Activated T-cell treated with anti-CD3 and anti-CD28 coated beads for 4 hours (primary cell): ENCODE measurements around the gene C1QB.

Experiments used
- DNase-seq: peaks from one replicate; pipeline ENCODE4 v3.0.0-alpha.2; 2020

The C1QB gene

DNA sequence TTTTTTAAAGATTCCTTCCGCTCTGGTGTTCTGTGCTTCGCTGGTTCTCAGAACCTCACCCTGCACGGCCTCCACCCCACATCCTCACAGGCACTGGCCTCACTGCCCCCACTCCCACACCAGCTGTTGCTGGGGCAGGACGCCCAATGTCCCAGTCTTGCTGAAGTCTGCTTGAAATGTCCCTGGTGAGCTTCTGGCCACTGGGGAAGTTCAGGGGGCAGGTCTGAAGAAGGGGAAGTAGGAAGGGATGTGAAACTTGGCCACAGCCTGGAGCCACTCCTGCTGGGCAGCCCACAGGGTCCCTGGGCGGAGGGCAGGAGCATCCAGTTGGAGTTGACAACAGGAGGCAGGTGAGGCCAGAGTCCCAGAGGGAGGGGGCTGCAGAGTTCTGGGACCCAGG is 16.7 kb upstream of the C1QB start, which contains the start of gene C1QA:
C1QA (plus strand) TSS at position 276 of the 400 bp plus-strand sequence. CDS start 989 bp downstream, outside the sequence.
- no peak for DNase-seq

- DNase-seq = no peak
Measured at GRCh38 chr1:22636927-22637326, 16.1 kb upstream of the C1QB start.

DNA sequence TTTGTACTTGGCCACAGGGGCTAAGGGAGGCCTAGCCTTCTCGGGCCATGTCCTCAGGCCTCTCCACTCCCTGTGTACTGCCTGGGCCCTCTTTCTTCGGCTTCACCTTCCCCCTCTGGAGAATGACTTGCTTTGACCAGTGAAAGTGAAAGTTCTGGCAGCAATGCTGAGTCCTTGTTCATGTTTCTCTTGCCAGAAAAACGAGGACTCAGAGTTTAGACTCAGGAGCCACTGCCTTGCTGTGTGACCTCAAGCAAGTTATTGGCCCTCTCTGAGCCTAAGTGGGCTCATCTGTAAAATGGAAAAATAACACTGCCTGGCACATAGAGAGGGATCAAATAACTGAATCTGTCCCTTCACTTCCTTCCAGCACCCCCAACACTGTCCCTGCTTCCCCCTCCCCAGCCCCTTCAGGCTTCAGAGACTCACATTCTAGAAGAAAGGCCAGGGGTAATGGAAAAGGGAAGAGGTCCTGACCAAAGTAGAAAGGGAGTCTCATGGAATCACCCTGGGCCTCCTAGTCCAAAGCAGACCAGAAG is 15.1 kb upstream of the C1QB start:
- DNase-seq = no peak

DNA sequence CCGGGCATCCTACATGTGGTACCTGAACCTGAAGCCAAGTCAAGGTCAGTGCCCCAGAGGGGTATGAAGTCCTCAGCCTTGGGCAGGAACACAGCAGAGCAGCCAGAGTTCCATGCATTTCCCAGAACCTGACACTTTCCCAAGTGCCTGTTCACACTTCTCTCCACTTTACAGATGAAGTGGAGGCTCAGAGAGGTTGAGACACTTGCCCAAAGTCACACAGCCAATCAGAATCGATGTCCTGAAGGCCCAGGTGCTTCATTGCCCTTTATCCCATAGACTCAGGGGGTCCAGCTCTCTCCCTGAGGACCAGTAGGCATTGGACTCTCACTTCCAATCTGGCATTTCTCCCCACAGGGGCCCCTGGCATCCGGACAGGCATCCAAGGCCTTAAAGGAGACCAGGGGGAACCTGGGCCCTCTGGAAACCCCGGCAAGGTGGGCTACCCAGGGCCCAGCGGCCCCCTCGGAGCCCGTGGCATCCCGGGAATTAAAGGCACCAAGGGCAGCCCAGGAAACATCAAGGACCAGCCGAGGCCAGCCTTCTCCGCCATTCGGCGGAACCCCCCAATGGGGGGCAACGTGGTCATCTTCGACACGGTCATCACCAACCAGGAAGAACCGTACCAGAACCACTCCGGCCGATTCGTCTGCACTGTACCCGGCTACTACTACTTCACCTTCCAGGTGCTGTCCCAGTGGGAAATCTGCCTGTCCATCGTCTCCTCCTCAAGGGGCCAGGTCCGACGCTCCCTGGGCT is 14.4 kb upstream of the C1QB start:
- no peak for DNase-seq

DNA sequence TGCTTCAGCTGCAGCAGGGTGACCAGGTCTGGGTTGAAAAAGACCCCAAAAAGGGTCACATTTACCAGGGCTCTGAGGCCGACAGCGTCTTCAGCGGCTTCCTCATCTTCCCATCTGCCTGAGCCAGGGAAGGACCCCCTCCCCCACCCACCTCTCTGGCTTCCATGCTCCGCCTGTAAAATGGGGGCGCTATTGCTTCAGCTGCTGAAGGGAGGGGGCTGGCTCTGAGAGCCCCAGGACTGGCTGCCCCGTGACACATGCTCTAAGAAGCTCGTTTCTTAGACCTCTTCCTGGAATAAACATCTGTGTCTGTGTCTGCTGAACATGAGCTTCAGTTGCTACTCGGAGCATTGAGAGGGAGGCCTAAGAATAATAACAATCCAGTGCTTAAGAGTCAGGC is 13.8 kb upstream of the C1QB start:
- DNase-seq = no peak

DNA sequence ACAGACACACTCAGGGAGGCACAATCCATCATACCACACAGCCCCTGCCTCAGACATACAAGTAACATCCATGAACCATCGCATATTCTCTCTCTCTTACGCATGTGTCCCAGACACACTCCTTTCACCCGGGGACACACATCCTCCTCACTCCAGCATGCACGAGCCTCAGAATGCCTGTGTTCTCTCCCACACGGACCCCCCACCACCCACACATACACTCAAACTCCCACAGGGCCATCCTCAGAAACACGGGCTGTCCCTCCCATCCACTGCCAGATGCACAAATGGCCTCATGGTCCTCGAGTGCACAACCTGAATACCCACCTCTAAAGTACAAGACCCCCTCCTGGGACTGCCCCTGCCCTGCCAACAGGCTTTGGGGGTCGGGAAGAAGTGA is 11.8 kb upstream of the C1QB start:
- no peak for DNase-seq

DNA sequence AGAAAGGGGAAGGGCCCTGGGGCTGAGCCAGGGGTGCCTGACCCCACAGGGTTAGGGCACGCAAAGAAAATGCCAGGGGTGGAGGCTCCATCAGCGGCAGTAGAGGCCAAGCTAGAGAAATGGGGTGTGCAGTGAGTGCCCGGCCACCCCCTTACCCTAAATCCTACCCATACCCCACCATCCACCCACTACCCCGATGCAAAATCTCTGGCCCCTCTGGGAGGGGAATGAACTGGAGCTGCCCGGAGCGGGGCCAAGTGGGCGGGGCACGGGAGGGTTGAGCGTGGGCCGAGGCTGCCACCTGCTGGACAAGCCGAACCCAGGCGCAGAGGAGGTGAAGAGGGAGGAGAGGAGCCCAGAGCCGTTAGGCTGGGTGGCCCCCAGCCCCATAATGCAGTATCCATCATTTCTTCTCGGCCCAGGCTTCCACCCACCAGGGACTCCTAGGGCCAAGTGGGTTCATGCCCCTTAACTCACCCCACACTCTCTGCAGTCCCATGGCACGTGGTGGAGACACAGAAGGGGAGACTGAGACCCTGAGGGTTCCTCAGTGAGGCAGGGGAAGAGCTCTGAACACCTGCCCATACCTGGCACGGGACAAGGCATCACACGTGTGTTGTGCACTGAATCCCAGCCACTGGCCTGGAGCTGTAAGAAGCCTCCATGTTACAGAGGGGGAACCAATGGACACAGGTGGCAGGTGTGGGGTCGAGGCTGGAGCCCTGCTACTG is 11.0 kb upstream of the C1QB start:
- peak; percentile 62 for DNase-seq

DNA sequence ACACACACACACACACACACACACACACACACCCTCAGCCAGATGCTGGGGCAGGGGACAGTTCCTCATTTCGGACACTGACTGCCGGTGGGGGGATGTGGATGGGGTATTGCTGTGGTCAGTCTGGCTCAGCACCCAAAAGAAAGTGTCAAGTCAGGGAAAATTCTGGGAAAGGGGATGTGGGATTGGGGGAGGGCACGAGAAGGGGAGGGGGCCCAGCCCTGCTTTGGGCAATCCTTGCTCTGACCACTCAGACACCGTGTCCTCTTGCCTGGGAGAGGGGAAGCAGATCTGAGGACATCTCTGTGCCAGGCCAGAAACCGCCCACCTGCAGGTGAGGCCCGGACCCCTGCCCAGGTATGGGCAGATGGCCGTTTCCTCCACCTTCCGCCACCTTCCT is 9.7 kb upstream of the C1QB start, which contains the start of gene C1QC:
C1QC (plus strand) TSS at position 253 of the 400 bp plus-strand sequence. CDS start 391 bp downstream, outside the sequence.
- DNase-seq = no peak

GRCh38 chr1:22643928-22644327 is 9.1 kb upstream of the C1QB start:
- no peak for DNase-seq

DNA sequence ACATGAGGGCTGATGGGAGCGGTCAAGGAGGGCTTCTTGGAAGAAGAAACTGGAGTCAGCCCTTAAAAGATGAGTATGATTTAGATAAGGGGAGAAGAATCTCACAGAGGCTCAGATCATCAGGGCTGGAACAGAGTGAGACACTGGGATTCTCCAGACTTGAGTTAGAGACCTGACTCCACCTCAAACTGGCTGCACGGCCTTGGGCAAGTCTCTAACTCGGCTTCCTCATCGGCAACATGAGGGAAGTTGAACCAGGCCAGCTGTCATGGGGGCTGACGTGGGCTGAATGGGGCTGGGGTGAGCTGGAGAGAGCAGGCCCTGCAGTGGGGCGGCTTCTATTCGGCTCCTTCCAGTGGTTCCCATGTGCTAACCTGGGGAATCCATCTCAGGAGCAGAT is 7.1 kb upstream of the C1QB start:
- no peak for DNase-seq

DNA sequence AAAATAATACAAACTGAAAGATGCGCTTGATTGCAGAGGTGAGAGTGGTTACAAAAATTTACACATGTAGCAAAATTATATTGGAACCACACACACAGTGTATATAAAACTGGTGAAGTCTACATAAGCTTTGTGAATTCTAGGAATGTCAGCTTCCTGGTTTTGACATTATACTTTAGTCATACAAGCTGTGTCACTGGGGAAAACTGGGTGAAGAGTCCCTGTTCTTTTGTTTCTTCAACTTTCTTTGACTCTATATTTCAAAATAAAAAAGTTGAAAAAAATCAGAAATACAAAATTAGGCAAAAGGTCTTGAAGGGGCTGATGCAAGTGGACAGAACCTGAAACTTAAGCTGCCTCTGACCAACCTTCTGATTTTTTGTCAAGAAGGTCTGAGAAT is 6.7 kb upstream of the C1QB start:
- no peak for DNase-seq

GRCh38 chr1:22650089-22650693 is 2.8 kb upstream of the C1QB start:
- DNase-seq = no peak

- no peak for DNase-seq
Measured at GRCh38 chr1:22651941-22652856, 837 bp upstream of the C1QB start.

DNA sequence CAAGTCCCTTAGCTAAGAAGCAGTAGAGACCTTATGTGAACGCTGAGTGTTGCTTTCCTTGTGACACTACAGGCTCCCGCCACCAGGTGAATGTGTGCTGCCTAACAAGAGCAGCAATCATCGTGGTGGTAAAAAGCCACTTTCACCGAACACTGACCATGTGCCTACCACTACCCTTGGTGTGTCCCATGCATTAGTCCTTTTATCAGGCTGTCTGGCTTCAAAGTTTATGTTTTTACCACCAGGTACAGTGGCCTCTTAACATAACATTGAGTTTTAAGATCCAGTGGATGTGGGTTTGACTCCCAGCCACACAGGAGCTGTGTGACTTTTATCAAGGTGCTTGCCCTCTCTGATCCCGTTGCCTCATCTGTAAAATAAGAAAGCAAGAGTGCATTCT is 1.7 kb downstream of the C1QB start:
- DNase-seq = no peak

GRCh38 chr1:22658385-22659163 is 5.5 kb downstream of the C1QB start:
- DNase-seq = no peak

- no peak for DNase-seq
Measured at GRCh38 chr1:22660716-22661241, 7.7 kb downstream of the C1QB start.

- no peak for DNase-seq
Measured at GRCh38 chr1:22661880-22662279, 8.8 kb downstream of the C1QB start.

- DNase-seq = no peak
Measured at GRCh38 chr1:22662318-22662717, 9.3 kb downstream of the C1QB start.

GRCh38 chr1:22662986-22663408 is 10.0 kb downstream of the C1QB start:
- DNase-seq = no peak

- DNase-seq = no peak
Measured at GRCh38 chr1:22665752-22666151, 12.7 kb downstream of the C1QB start.

DNA sequence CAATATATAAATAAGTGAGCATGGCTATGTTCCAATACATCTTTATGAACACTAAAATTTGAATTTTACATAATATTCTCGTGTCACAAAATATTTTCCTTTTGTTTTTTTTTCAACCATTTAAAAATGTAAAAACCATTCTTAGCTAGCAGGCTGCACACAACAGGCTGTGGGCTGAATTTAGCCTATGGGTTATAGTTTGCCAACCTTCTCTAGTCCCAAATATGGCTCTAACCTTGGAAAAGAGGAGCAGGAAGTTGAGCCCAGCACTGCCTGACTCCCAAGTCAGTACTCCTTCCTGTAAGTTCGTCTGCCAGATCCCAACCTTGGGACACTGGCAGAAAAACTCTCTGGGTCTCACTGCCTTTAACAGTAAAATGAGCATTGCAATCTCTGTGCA is 13.4 kb downstream of the C1QB start:
- DNase-seq = no peak
